ENCODE data around the gene CD69. TPM values are rescaled to one million over a fixed set of nuclear protein-coding genes. Genes with fewer than 3 reads are reported as not detected.

Gene CD69
- total RNA-seq, 1 experiment from 2014 or later, result not detected

- H3K4me1 Mint-ChIP-seq, result peaks cover 4 to 9% of the 10 kb centered on the region in 2 experiments; a peak in 3 of 4 replicates
- Histone ChIP-seq H3K23me2 (ENCODE audit: insufficient read length, low read depth, low read length, poor library complexity, severe bottlenecking) (no peaks in the 10 kb centered on the region), H3K4me1 (ENCODE audit: insufficient read depth, low read length) (no peaks in the 10 kb centered on the region), H3K79me1 (ENCODE audit: insufficient read depth, low read depth, low read length, poor library complexity, severe bottlenecking) (no peaks in the 10 kb centered on the region), H3K56ac (ENCODE audit: insufficient read length, low read depth, low read length) (no peak overlapping the region), H4K5ac (ENCODE audit: insufficient read length, low read depth, low read length) (no peak overlapping the region), H3T11ph (ENCODE audit: low read length) (no peak overlapping the region), H3K23ac (ENCODE audit: insufficient read length, low read depth, low read length) (no peak overlapping the region), H4K91ac (ENCODE audit: insufficient read length, low read depth, low read length) (no peak overlapping the region), H3K9ac (ENCODE audit: extremely low read depth, insufficient read length, low read length) (no peak overlapping the region), H2BK15ac (ENCODE audit: low read depth, low read length) (no peak overlapping the region), H2BK5ac (ENCODE audit: insufficient read length, low read length) (no peak overlapping the region), H3K27ac (ENCODE audit: insufficient read length, low read depth, low read length) (no peak overlapping the region), H3K9me3 (ENCODE audit: control insufficient read depth, low read depth, low read length) (no peaks in the 10 kb centered on the region), H3K18ac (ENCODE audit: insufficient read length, low read depth, low read length) (no peak overlapping the region), H2BK120ac (ENCODE audit: low read depth, low read length, poor library complexity, severe bottlenecking) (no peak overlapping the region), H3K27me3 (ENCODE audit: insufficient read depth, low read length) (no peaks in the 10 kb centered on the region), H3K4ac (ENCODE audit: low read depth, low read length) (no peak overlapping the region), H2AK5ac (ENCODE audit: insufficient read length, low read length) (no peak overlapping the region), H4K20me1 (ENCODE audit: control insufficient read depth, insufficient read depth, insufficient read length) (no peaks in the 10 kb centered on the region), H2AFZ (ENCODE audit: low read length) (no peak overlapping the region), H2BK20ac (ENCODE audit: low read depth, low read length, poor library complexity, severe bottlenecking) (no peak overlapping the region), H4K8ac (replicated peaks; ENCODE audit: insufficient read length, low read depth, low read length) (no peak overlapping the region), H3K14ac (ENCODE audit: insufficient read depth, low read length) (no peak overlapping the region), H3K4me2 (ENCODE audit: insufficient read depth, insufficient read length, low read length) (no peak overlapping the region), H2BK12ac (ENCODE audit: insufficient read length, low read depth, low read length) (no peak overlapping the region), H3K79me2 (ENCODE audit: insufficient read depth, low read length) (no peaks in the 10 kb centered on the region)
- no peak overlapping the region for H3K4me3 Mint-ChIP-seq
- WGBS (ENCODE audit: extremely low coverage, insufficient read length, low lambda C conversion rate), result no CpG with 5 or more reads among the region's 3 CpGs
- H3K36me3 Mint-ChIP-seq (ENCODE audit: insufficient read depth in 1 of 3, low read depth in 3 of 3), result peaks cover 0 to 10% (median 5%) of the 10 kb centered on the region in 3 experiments; a peak in 4 of 7 replicates
- no peak for TF ChIP-seq CTCF (conservative IDR thresholded peaks at IDR 0.05)
- no peaks in the 10 kb centered on the region for H3K27me3 Mint-ChIP-seq (ENCODE audit: low read depth)
- H3K9me3 Mint-ChIP-seq, result peaks cover 13 to 14% of the 10 kb centered on the region in 2 experiments; a peak in 4 of 5 replicates
- peak overlapping the region in 1 of 3 experiments; percentile 34; a peak in 1 of 7 replicates for H3K27ac Mint-ChIP-seq
- no peak for DNase-seq
Observed at GRCh38 chr12:9708853-9709252, 51.8 kb downstream of the CD69 start.

Data from H9 (cell line).